Fibroblast of peridontal ligament (primary cell): ENCODE results near the gene ATOH8.
"Not testable (repeated sequence)": the region's sequence is repeated elsewhere in the genome, so short reads cannot be mapped to it uniquely, and the experiment has no call there.

Experiments used
- DNase-seq: peaks from one replicate; pipeline ENCODE4 v3.0.0-alpha.2; 2010; ENCODE audit errors: extremely low read depth

The ATOH8 gene

DNA sequence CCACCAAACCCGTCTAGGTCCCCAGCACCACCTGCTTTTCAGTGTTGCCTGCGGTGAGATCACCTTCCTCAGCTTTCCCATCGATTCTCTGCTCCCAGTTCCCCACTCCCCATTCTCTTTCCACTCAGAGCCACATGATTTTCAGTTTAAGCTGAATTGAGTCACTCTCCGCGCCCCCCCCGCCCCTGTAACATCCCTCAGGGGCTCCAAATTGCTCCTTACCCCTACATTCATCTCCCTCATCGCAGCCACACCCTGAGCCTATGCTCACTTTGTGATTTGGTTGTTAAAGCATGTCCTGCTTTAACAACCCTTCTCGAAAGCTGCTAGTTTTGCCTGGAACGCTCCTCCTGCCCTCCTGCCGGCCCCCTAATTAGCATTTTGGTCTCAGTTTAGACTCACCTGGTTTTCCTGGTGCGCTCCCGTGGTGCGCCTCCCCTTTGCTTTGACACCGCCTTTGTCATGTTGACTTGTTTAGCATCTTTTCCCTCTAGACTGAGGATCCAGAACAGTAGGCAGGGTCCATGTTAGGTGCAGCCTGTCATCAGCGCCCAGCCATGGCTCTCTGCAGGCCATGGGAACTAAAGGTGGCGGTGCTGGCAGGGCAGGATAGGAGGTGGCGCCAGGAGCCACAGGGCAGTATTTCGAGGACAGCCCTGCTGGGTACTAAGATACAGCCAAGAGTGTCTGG, 74.2 kb downstream of the ATOH8 start:
- DNase-seq, result no peak

DNA sequence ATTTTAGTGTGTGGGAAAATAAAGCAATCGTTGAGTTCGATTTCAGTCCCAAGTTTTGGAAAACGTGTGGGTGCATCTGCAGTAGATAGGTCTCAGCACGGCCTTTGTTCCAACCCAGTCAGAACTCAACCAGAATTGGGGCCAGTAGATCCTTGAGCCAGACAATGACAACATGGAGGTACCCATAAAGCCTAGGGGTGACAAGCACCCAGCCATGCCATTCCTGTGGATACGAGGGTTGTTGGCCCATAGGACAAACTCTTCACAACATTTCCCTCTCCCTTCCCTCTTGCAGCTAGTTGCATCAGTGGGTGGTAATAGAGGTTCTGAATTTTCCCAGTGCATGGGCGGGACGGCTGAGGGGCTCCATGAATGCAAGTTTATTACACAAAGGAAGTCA, 74.9 kb downstream of the ATOH8 start:
- no peak for DNase-seq

GRCh38 chr2:85829394-85829793, 75.6 kb downstream of the ATOH8 start:
- DNase-seq, result not testable (repeated sequence)

GRCh38 chr2:85830645-85831044, 76.9 kb downstream of the ATOH8 start:
- no peak for DNase-seq

DNA sequence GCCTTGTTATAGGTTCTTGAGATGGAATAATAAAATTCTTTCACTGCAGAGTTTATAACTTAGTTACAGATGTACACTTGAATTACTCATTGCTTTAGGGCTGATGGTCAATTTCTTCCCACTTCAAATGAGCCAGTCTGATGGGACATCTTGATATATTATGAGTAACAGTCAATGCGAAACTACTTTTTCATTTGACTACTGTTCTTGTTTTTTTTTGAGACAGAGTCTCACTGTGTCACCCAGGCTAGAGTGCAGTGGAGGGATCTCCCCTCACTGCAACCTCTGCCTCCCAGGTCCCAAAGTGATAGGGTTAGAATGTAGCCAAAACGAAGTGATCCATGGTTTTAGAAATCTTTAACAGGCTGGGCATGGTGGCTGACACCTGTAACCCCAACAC, 77.9 kb downstream of the ATOH8 start:
- DNase-seq, result no peak

- no peak for DNase-seq
Observed at GRCh38 chr2:85834466-85834865, 80.7 kb downstream of the ATOH8 start.
